Pancreas (tissue), 10 donors: Measurements from ENCODE around the gene SLC25A46. TPM values are rescaled to one million over a fixed set of nuclear protein-coding genes. Genes with fewer than 3 reads are reported as not detected.
"Not testable (repeated sequence)": the region's sequence is repeated elsewhere in the genome, so short reads cannot be mapped to it uniquely, and the experiment has no call there.

Experiments used
- ATAC-seq, 4 donors: fragments of 200-7000 bp; cut with Tn5 transposase; one replicate each; pipeline versions ENCODE4 v1.8.0 to v1.9.1; 2020; ENCODE audit warnings: mild to moderate bottlenecking in 4 of 4, moderate library complexity in 4 of 4
- DNase-seq, 6 donors: peaks; one replicate each; pipeline ENCODE4 v3.0.0-alpha.2; 2020
- FAIRE-seq: peaks from 2 replicates; lab custom pipeline; 2012; peaks lifted over from hg19 to GRCh38; lab: Jason Lieb, UNC
- H3K27ac ChIP-seq, 4 donors: fragments of 200-600 bp; sonication (generic); 1 replicate in 3 of 4; 2 replicates in 1 of 4; pipeline versions ENCODE4 v1.5.0 to v1.8.0; 2020
- H3K27me3 ChIP-seq, 4 donors: fragments of 200-600 bp; one replicate each; pipeline ENCODE4 v1.8.0; 2021
- H3K36me3 ChIP-seq, 3 donors: fragments of 200-600 bp; sonication (generic) in 1 of 3; one replicate each; pipeline versions ENCODE4 v1.5.0 to v1.8.0; 2020 to 2021
- H3K4me1 ChIP-seq, 3 donors: fragments of 200-600 bp; one replicate each; pipeline ENCODE4 v1.8.0; 2021
- H3K4me3 ChIP-seq, 4 donors: fragments of 200-600 bp; sonication (generic) in 2 of 4; one replicate each; pipeline versions ENCODE4 v1.5.0 to v1.8.0; 2020 to 2021
- H3K9me3 ChIP-seq, 4 donors: fragments of 200-600 bp; one replicate each; pipeline ENCODE4 v1.8.0; 2021
- WGBS, 2 donors: extraction: QIAGEN DNeasy Blood & Tissue Kit; methylation state at CpG; one replicate each; pipeline ENCODE4 v1.1.7; 2013; 5-methylcytosine and 5-hydroxymethylcytosine counted together
- intact Hi-C, 3 donors: fragments of 100-400 bp; cut with DNase I; formaldehyde crosslinking; loops; one replicate each; pipeline versions ENCODE4 v1.11.1 to v1.14.2; 2022
- polyA plus RNA-seq, 2 donors: library from polyadenylated mRNA; stranded (reverse); fragments of 200-250 nt; gene quantifications; one replicate each; pipeline ENCODE4 v1.2.3, GENCODE V29; 2013
- total RNA-seq, 6 donors: library from RNA; stranded (reverse); fragmentation: NEBNext Ultra II Directional in 4 of 6; extraction: Animal tissue kit (Norgen Biotek cat#: 25700) in 4 of 6; gene quantifications; one replicate each; pipeline versions ENCODE4 v1.2.1 to v1.2.4, GENCODE V29; 2021 to 2023
- TF ChIP-seq, protein P1 (sequence below), 4 donors: fragments of 200-600 bp; sonication (generic) in 3 of 4; IDR thresholded peaks; one replicate each; pipeline versions ENCODE4 v1.5.0 to v1.8.0; 2021; ENCODE audit warnings: antibody characterized with exemption in 4 of 4
- donor health status: healthy with polysubstance abuse.
- donor health status: DM: no; HTN: no; CAD: no; lungs with moderate emphysema.
- donor health status: DM: no; HTN: no; CAD: no.
- donor health status: control.
- donor health status: control.
- donor health status: Bipolar disorder and iron deficiency.
- donor health status: DM: yes; HTN: yes; CAD: no.
- donor health status: DM: no; HTN: no; CAD: no.
- donor health status: DM: no; HTN: no; CAD: no.
- donor health status: DM: yes; HTN: yes; CAD: no.

Gene SLC25A46
- 10 to 100 TPM; 11.0 to 20.7 (median 17.4) TPM for total RNA-seq
- 10 to 100 TPM in 1 of 2 donors, 1 to 10 TPM in 1; 6.1 to 12.2 TPM for polyA plus RNA-seq

DNA sequence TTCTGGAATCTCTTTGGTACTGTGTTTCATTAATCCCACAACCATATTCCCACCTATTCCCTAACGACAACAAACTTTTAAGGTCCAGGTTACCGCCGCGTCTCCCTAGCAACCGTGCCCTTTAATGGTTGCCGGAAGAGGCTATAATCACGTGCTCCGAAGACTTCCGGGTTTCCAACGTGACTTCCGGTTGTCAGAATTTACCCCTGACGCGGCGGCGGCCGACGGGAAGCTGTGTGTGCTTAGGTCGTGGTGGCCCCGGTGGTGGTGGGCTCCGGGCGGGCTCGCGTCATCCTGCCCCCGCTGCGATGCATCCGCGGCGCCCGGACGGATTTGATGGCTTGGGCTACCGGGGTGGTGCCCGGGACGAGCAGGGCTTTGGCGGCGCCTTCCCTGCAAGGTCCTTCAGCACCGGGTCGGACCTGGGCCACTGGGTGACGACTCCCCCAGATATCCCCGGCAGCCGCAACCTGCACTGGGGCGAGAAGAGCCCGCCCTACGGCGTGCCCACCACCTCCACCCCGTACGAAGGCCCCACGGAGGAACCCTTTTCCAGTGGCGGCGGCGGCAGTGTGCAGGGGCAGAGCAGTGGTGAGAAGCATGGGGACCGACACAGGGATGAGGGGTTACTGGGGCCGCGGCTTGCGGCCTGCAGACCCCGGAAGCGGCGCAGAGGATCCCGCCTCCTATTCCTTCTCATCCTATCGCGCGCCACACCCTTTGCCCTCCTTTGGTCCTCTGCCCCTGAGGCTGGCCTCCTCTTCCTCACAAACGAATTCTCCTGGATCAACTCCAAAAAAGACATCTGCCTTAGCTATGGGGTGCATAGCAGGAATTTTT lies at the start of gene SLC25A46:
TSS of gene SLC25A46 (plus strand) at position 196 of the 840 bp plus-strand sequence. CDS start at position 309, 113 bp downstream.
- WGBS, 2 donors: 0% methylated on average over 54 to 62 of the region's 62 CpGs

DNA sequence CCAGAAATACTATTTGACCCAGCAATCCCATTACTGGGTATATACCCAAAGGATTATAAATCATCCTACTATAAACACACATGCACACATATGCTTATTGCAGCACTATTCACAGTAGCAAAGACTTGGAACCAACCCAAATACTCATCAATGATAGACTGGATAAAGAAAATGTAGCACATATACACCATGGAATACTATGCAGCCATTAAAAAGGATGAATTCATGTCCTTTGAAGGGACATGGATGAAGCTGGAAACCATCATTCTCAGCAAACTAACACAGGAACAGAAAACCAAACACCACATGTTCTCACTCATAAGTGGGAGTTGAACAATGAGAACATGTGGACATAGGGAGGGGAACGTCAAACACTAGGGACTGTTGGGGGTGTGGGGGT lies 48.2 kb upstream of the SLC25A46 start:
- FAIRE-seq, ATAC-seq, DNase-seq, intact Hi-C loops, H3K4me3 ChIP-seq, H3K27me3 ChIP-seq, H3K27ac ChIP-seq, H3K4me1 ChIP-seq, H3K9me3 ChIP-seq, H3K36me3 ChIP-seq: not testable (repeated sequence)
- 95 to 96% methylated on average over 1 of the region's 1 CpG for WGBS, 2 donors

More for the DNA sequence above, at the start of gene SLC25A46:
- Histone ChIP-seq H3K36me3 (peaks cover 0 to 5% (median 0%) of the 10 kb centered on the region in 3 donors), H3K27ac (peak within 1 kb of the TSS; percentile 63 to 78 (median 74)), H3K27me3 (no peaks in the 10 kb centered on the region), H3K4me3 (peak within 1 kb of the TSS; percentile 86 to 99 (median 92)), H3K9me3 (no peaks in the 10 kb centered on the region), H3K4me1 (peaks cover 6 to 10% (median 8%) of the 10 kb centered on the region in 3 donors)
- TF ChIP-seq, protein P1, sequence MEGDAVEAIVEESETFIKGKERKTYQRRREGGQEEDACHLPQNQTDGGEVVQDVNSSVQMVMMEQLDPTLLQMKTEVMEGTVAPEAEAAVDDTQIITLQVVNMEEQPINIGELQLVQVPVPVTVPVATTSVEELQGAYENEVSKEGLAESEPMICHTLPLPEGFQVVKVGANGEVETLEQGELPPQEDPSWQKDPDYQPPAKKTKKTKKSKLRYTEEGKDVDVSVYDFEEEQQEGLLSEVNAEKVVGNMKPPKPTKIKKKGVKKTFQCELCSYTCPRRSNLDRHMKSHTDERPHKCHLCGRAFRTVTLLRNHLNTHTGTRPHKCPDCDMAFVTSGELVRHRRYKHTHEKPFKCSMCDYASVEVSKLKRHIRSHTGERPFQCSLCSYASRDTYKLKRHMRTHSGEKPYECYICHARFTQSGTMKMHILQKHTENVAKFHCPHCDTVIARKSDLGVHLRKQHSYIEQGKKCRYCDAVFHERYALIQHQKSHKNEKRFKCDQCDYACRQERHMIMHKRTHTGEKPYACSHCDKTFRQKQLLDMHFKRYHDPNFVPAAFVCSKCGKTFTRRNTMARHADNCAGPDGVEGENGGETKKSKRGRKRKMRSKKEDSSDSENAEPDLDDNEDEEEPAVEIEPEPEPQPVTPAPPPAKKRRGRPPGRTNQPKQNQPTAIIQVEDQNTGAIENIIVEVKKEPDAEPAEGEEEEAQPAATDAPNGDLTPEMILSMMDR (IDR thresholded peaks at IDR 0.05): no peak
- intact Hi-C loops: no loop called here
- peak; percentile 97 to 99 (median 98) for ATAC-seq
- FAIRE-seq: no peak
- peak; percentile 76 to 90 (median 85) for DNase-seq

DNA sequence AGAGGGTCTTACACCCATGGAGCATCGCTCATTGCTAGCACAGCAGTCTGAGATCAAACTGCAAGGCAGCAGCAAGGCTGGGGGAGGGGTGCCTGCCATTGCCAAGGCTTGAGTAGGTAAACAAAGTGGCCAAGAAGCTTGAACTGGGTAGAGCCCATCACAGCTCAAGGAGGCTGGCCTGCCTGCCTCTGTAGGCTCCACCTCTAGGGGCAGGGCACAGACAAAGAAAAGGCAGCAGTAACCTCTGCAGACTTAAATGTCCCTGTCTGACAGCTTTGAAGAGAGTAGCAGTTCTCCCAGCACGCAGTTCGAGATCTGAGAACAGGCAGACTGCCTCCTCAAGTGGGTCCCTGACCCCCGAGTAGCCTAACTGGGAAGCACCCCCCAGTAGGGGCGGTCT lies 46.1 kb upstream of the SLC25A46 start:
- ATAC-seq: not testable (repeated sequence)

DNA sequence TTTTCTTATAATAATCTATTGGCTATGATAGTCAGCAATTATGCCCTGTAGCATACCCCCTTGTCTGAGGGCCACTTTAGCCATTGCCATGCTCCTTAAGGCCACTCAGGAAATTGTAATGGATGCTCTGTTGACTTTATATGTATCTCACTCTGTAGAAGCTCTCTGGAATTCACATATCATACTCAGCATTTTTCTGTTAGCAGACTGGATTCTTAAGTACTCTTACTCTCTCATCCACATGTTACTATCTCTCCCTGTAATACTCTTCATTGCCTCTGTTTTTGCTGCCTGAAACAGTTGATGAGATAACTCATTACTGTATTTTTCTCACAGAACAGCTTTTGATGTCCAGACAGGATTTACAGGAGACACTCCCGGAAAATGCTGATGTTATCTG lies 36.5 kb upstream of the SLC25A46 start:
- Histone ChIP-seq H3K9me3 (no peaks in the 10 kb centered on the region), H3K4me1 (peaks cover 0 to 11% (median 9%) of the 10 kb centered on the region in 3 donors), H3K27ac (no peak overlapping the region), H3K4me3 (no peak overlapping the region), H3K36me3 (no peaks in the 10 kb centered on the region), H3K27me3 (no peaks in the 10 kb centered on the region)
- FAIRE-seq: no peak
- TF ChIP-seq, protein P1 (IDR thresholded peaks at IDR 0.05): no peak
- no peak for ATAC-seq
- DNase-seq: no peak
- intact Hi-C loops: no loop called here
- 66 to 73% methylated on average over 1 of the region's 1 CpG for WGBS, 2 donors

More for the DNA sequence above, 46.1 kb upstream of the SLC25A46 start:
- intact Hi-C loops, FAIRE-seq, H3K27me3 ChIP-seq, H3K4me1 ChIP-seq, H3K27ac ChIP-seq, H3K36me3 ChIP-seq, DNase-seq, H3K4me3 ChIP-seq, H3K9me3 ChIP-seq: not testable (repeated sequence)
- 73 to 81% methylated on average over 5 of the region's 5 CpGs for WGBS, 2 donors

DNA sequence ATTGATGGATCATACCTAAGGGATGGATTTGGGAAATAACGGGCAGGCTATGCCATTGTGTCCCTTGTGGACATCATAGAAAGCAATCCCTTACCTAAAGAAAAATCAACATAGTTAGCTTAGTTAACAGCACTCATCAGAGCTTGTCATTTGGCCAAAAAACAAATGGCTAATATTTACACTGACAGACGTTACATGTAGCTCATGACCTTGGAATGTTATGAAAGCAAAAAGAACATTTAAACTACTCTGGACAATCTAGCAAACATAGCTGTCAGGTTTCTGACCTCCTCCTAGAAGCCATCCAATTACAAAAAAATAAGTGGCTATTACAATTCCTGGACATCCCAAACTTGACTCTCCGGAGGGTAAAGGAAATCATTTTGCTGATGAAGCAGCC lies 36.1 kb upstream of the SLC25A46 start:
- Histone ChIP-seq H3K9me3 (no peaks in the 10 kb centered on the region), H3K4me3 (no peak overlapping the region), H3K4me1 (peaks cover 0 to 11% (median 9%) of the 10 kb centered on the region in 3 donors), H3K27me3 (no peaks in the 10 kb centered on the region), H3K36me3 (no peaks in the 10 kb centered on the region), H3K27ac (no peak overlapping the region)
- ATAC-seq (peak in 1 of 4 donors; percentile 14), DNase-seq (no peak), FAIRE-seq (no peak)
- intact Hi-C loops: no loop called here
- WGBS, 2 donors: 50 to 54% methylated on average over 3 of the region's 3 CpGs
- TF ChIP-seq, protein P1 (IDR thresholded peaks at IDR 0.05): no peak
